Activated CD8-positive, alpha-beta memory T cell treated with anti-CD3 and anti-CD28 coated beads for 24 hours (primary cell): Measurements from ENCODE around the gene SNURF.
"Not testable (repeated sequence)": the region's sequence is repeated elsewhere in the genome, so short reads cannot be mapped to it uniquely, and the experiment has no call there.

Experiments used
- DNase-seq: peaks from one replicate; pipeline ENCODE4 v3.0.0-alpha.2; 2020

Gene SNURF

GRCh38 chr15:24971772-24972171 lies 17.0 kb downstream of the SNURF start:
- DNase-seq = no peak

- not testable (repeated sequence) for DNase-seq
Measured at GRCh38 chr15:24972707-24973106, 17.9 kb downstream of the SNURF start.

GRCh38 chr15:24976932-24977331 lies 22.1 kb downstream of the SNURF start:
- no peak for DNase-seq

GRCh38 chr15:24977686-24978085 lies 22.9 kb downstream of the SNURF start:
- no peak for DNase-seq

GRCh38 chr15:24985224-24985623 lies 30.4 kb downstream of the SNURF start:
- DNase-seq = no peak

DNA sequence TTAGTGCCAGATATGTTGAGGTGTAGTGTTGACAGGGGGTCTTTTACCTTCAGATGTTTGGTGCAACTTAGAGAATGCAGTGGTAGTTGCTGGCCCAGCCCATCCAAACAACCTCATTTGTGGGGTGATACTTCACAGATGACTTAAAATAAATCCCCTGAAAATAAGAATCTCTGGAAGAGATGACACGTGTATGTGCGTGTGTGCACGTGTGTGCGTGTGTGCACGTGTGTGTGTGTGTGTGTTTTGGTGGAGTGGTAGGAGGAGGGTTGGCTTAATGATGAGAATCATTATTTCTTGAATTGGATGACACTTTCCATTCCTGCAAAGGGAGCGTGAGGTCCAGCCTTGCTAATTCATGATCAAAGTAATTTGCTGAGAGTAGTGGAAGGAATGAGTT lies 31.9 kb downstream of the SNURF start:
- DNase-seq = no peak
